Measurements from ENCODE around the gene ASZ1. TPM values are rescaled to one million over a fixed set of nuclear protein-coding genes. Genes with fewer than 3 reads are reported as not detected.

ASZ1 gene
- total and polyA plus RNA-seq, 4 donors = not detected

DNA sequence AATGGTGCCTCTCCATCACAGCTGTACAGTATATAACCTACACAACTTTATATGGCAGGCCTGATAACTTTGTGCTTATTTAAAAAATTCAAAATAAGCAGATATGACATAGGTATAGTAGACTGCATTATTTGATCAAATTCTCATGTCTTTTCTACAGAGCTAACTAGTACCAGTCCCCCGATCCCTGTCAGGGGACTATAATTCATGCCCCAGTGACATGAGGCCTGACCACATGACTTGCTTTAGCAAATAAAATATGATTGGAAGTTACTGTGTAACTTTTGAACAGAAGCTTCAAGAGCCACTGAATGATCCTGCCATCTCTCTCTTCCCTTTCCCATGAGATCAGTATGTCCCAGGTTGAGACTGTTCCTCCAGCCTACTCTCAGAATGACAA lies 55.2 kb downstream of the ASZ1 start:
- ATAC-seq (ENCODE audit: low FRiP score) = no peak
- H3K4me1 ChIP-seq (ENCODE audit: control insufficient read depth in 1 of 2, insufficient read depth in 2 of 2, low read length in 2 of 2) = no peaks in the 10 kb centered on the region
- DNase-seq = no peak
- WGBS, 2 donors = 84 to 93% methylated on average over 1 of the region's 1 CpG
- no peaks in the 10 kb centered on the region for H3K27me3 ChIP-seq (ENCODE audit: control insufficient read depth in 1 of 2, insufficient read depth in 2 of 2, low read length in 1 of 2)
- no peak overlapping the region for H3K27ac ChIP-seq (ENCODE audit: low read depth in 1 of 2, low read length in 2 of 2)
- no peaks in the 10 kb centered on the region for H3K9me3 ChIP-seq (ENCODE audit: control insufficient read depth, low read length)
- intact Hi-C loops (cut with DNase I) = no loop called here
- H3K4me3 ChIP-seq (ENCODE audit: low read length in 2 of 2) = no peak overlapping the region
- no peaks in the 10 kb centered on the region for H3K36me3 ChIP-seq (ENCODE audit: control insufficient read depth in 1 of 2, insufficient read depth in 2 of 2, low read length in 1 of 2)

DNA sequence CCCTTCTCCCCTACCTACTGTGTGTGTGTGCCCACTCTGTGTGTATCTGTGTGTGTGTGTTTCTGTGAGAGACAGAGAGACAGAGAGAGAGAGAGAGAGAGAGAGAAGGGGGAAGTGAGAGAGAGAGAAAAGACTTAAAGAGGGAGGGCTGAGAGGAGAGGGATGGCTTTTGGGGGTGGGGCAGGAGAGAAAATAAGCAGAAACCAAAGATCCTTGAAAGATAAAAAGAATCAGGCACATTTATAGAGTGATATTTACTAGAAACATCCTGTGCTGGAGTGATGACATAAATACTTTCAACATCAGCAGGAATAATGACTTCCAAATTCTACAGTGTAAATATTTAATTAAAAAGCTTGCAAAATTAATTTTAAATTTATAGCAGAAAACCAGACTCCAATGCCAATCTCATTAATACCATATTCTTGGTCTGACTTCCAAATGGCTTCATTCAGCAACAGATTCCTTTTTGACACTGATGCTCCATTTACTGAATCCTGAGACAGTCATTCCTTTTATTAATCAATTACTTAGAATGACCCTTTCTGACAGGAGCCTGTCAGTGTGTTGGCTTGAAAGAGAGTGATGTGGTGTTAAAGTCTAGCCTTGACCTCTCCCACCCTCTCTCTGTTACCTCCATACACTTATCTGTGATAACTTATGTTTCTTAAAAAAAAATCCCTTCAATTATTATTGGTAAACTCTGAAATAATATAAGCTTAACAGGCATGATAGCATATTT lies 62.8 kb downstream of the ASZ1 start:
- no peak for ATAC-seq (ENCODE audit: low FRiP score)
- Histone ChIP-seq H3K27me3 (ENCODE audit: control insufficient read depth in 1 of 2, insufficient read depth in 2 of 2, low read length in 1 of 2) (no peaks in the 10 kb centered on the region), H3K27ac (ENCODE audit: low read depth in 1 of 2, low read length in 2 of 2) (no peak overlapping the region), H3K36me3 (ENCODE audit: control insufficient read depth in 1 of 2, insufficient read depth in 2 of 2, low read length in 1 of 2) (no peaks in the 10 kb centered on the region), H3K4me3 (ENCODE audit: low read length in 2 of 2) (no peak overlapping the region), H3K9me3 (ENCODE audit: control insufficient read depth, low read length) (no peaks in the 10 kb centered on the region), H3K4me1 (ENCODE audit: control insufficient read depth in 1 of 2, insufficient read depth in 2 of 2, low read length in 2 of 2) (no peaks in the 10 kb centered on the region)
- intact Hi-C loops (cut with DNase I) = no loop called here
- no peak for DNase-seq

DNA sequence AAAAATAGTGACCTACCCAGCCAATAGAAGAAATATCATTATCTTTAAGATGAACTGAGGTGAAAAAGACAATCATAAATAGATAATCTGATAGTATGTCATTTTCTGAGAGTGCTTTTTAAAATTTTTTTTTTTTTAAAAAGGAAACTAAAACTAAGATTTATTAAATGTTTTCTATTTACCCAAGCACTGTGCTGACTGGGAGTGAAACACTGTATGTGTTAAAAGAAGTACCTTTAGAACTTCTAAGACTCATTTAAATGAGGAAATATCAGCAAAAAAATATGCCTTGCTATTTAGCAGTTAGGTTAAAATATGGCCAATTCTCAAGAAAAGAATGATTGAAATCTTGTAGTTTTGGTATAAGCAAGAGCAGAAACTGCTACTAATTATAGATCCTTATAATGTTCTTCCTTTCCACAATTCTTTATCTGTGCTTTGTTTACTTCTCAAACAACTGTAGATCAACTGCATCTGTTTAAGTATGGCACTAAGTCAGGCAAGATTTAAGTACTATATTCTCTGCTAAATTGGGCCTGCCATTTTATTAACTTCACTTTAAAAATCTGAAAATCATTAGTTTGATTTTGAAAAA lies 64.9 kb downstream of the ASZ1 start:
- no peaks in the 10 kb centered on the region for H3K9me3 ChIP-seq (ENCODE audit: control insufficient read depth, low read length)
- no peak overlapping the region for H3K4me3 ChIP-seq (ENCODE audit: low read length in 2 of 2)
- H3K4me1 ChIP-seq (ENCODE audit: control insufficient read depth in 1 of 2, insufficient read depth in 2 of 2, low read length in 2 of 2) = no peaks in the 10 kb centered on the region
- H3K27ac ChIP-seq (ENCODE audit: low read depth in 1 of 2, low read length in 2 of 2) = no peak overlapping the region
- DNase-seq = no peak
- no peak for ATAC-seq (ENCODE audit: low FRiP score)
- H3K27me3 ChIP-seq (ENCODE audit: control insufficient read depth in 1 of 2, insufficient read depth in 2 of 2, low read length in 1 of 2) = no peaks in the 10 kb centered on the region
- H3K36me3 ChIP-seq (ENCODE audit: control insufficient read depth in 1 of 2, insufficient read depth in 2 of 2, low read length in 1 of 2) = no peaks in the 10 kb centered on the region
- intact Hi-C loops (cut with DNase I) = no loop called here

DNA sequence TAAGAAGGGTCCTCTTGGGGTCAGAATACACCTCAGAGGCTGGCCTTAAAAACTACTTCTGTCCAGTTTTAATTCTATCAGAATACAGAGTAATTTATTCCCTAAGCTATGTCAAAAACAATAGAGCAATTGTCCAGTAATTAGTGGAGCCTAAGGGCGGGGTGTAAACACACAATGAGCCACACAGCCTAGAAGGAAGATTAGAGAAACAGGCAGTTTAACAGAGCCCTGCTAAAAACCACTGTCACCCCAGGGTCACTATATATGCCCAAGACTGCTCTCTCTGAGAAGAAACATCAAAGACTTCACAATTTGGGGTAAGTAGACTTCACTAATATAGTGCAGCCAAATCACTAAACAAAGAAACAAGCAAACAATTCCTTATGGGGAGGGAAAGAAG lies 77.3 kb downstream of the ASZ1 start:
- Histone ChIP-seq H3K27ac (ENCODE audit: low read depth in 1 of 2, low read length in 2 of 2) (no peak overlapping the region), H3K36me3 (ENCODE audit: control insufficient read depth in 1 of 2, insufficient read depth in 2 of 2, low read length in 1 of 2) (no peaks in the 10 kb centered on the region), H3K4me1 (ENCODE audit: control insufficient read depth in 1 of 2, insufficient read depth in 2 of 2, low read length in 2 of 2) (no peaks in the 10 kb centered on the region), H3K27me3 (ENCODE audit: control insufficient read depth in 1 of 2, insufficient read depth in 2 of 2, low read length in 1 of 2) (no peaks in the 10 kb centered on the region), H3K9me3 (ENCODE audit: control insufficient read depth, low read length) (no peaks in the 10 kb centered on the region), H3K4me3 (ENCODE audit: low read length in 2 of 2) (no peak overlapping the region)
- intact Hi-C loops (cut with DNase I) = no loop called here
- ATAC-seq (ENCODE audit: low FRiP score) = no peak
- 92 to 97% methylated on average over 1 of the region's 1 CpG for WGBS, 2 donors
- DNase-seq = no peak

DNA sequence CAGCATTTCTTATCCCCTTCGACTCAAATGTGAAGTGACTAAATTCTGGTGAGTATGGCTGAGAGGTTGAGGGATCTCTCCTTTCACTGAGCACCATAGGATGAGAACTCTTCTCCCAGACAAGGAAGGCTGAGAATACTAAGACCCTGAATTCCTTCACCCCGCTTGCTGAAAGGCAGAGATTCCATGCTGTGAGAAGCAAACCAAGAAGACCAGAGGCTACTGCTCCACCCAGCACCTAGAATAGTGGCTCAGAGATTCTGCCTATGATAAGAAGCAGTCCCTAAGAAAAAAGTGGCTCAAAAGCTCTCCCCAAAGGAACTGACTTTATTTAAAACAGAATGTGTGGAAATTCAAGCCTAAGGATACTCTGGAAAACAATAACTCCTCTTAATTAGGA lies 77.7 kb downstream of the ASZ1 start:
- H3K27ac ChIP-seq (ENCODE audit: low read depth in 1 of 2, low read length in 2 of 2) = no peak overlapping the region
- H3K27me3 ChIP-seq (ENCODE audit: control insufficient read depth in 1 of 2, insufficient read depth in 2 of 2, low read length in 1 of 2) = no peaks in the 10 kb centered on the region
- intact Hi-C loops (cut with DNase I) = no loop called here
- no peaks in the 10 kb centered on the region for H3K4me1 ChIP-seq (ENCODE audit: control insufficient read depth in 1 of 2, insufficient read depth in 2 of 2, low read length in 2 of 2)
- ATAC-seq (ENCODE audit: low FRiP score) = no peak
- H3K4me3 ChIP-seq (ENCODE audit: low read length in 2 of 2) = no peak overlapping the region
- 88% methylated on average over 2 of the region's 2 CpGs for WGBS, 2 donors
- no peak for DNase-seq
- H3K36me3 ChIP-seq (ENCODE audit: control insufficient read depth in 1 of 2, insufficient read depth in 2 of 2, low read length in 1 of 2) = no peaks in the 10 kb centered on the region
- H3K9me3 ChIP-seq (ENCODE audit: control insufficient read depth, low read length) = no peaks in the 10 kb centered on the region

DNA sequence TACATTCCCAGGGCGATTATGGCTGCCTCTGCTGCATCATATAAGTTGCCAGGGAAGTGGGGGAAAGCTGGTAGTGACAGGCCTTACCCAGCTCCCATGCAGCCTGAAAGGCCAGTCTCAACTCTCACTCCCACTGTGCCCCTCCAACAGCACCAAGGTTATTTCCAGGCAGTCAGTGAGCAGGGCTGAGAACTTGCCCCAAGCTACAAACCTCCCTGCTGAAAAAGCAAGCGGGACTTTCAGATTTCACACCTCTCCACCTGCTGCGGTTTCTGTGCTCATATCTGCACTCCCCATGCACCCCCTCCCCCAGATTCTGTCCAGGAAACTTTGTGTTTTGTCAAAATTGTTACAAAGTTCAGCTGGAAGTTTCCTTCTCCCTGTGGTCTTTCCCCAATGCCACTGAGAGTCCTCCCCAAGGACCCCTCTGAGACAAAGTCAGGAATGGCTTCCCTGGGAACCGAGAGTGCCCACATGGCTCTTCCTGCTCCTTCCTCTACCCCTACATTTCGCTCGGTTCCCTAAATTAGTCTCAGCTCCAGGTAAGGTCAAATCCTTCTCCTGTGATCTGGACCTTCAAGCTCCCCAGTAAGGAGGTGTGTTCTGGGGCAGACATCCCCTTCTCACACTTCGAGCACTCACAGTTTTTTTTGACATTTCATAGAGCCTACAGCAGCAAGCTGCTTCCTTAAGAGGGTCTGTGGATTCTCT lies 79.2 kb downstream of the ASZ1 start:
- WGBS, 2 donors = 91 to 92% methylated on average over 7 of the region's 7 CpGs
- Histone ChIP-seq H3K9me3 (ENCODE audit: control insufficient read depth, low read length) (no peaks in the 10 kb centered on the region), H3K4me1 (ENCODE audit: control insufficient read depth in 1 of 2, insufficient read depth in 2 of 2, low read length in 2 of 2) (no peaks in the 10 kb centered on the region), H3K27me3 (ENCODE audit: control insufficient read depth in 1 of 2, insufficient read depth in 2 of 2, low read length in 1 of 2) (no peaks in the 10 kb centered on the region), H3K27ac (ENCODE audit: low read depth in 1 of 2, low read length in 2 of 2) (no peak overlapping the region), H3K4me3 (ENCODE audit: low read length in 2 of 2) (no peak overlapping the region), H3K36me3 (ENCODE audit: control insufficient read depth in 1 of 2, insufficient read depth in 2 of 2, low read length in 1 of 2) (no peaks in the 10 kb centered on the region)
- ATAC-seq (ENCODE audit: low FRiP score) (no peak), DNase-seq (no peak)
- intact Hi-C loops (cut with DNase I) = no loop called here

DNA sequence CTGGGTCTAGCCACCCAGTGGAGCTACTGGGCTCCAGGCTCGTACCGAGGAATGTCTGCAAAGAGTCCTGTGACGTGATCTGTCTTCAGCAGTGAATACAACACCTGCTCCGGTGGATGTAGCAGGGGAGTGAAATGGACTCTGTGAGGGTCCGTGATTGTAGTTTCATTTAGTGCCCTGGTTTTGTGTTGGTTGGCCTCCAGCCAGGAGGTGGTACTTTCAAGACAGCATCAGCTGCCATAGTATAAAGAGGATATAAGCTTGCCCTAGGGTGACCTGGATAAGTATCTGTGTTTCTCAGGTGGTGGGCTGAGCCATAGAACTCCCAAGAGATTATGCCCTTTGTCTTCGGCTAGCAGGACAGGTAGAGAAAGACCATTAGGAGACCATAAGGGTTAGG lies 79.8 kb downstream of the ASZ1 start:
- no peak for DNase-seq
- no peaks in the 10 kb centered on the region for H3K27me3 ChIP-seq (ENCODE audit: control insufficient read depth in 1 of 2, insufficient read depth in 2 of 2, low read length in 1 of 2)
- no peak overlapping the region for H3K27ac ChIP-seq (ENCODE audit: low read depth in 1 of 2, low read length in 2 of 2)
- WGBS, 2 donors = 85% methylated on average over 6 of the region's 6 CpGs
- H3K36me3 ChIP-seq (ENCODE audit: control insufficient read depth in 1 of 2, insufficient read depth in 2 of 2, low read length in 1 of 2) = no peaks in the 10 kb centered on the region
- intact Hi-C loops (cut with DNase I) = no loop called here
- H3K4me1 ChIP-seq (ENCODE audit: control insufficient read depth in 1 of 2, insufficient read depth in 2 of 2, low read length in 2 of 2) = no peaks in the 10 kb centered on the region
- H3K4me3 ChIP-seq (ENCODE audit: low read length in 2 of 2) = no peak overlapping the region
- no peak for ATAC-seq (ENCODE audit: low FRiP score)
- H3K9me3 ChIP-seq (ENCODE audit: control insufficient read depth, low read length) = no peaks in the 10 kb centered on the region

DNA sequence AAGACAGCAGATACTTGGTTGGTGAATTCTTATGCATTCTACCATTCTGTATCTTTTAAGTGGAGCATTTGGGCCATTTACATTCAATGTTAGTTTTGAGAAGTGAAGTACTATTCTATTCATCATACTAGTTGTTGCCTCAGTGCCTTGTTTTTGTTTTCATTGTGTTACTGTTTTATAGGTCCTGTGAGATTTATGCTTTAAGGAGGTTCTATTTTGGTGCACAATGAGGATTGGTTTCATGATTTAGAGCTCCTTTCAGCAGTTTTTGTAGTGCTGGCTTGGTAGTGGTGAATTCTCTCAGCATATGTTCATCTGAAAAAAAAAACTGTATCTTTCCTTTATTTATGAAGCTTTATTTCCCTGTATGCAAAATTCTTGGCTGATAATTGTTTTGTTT lies 81.1 kb downstream of the ASZ1 start:
- Histone ChIP-seq H3K4me1 (ENCODE audit: control insufficient read depth in 1 of 2, insufficient read depth in 2 of 2, low read length in 2 of 2) (no peaks in the 10 kb centered on the region), H3K36me3 (ENCODE audit: control insufficient read depth in 1 of 2, insufficient read depth in 2 of 2, low read length in 1 of 2) (no peaks in the 10 kb centered on the region), H3K27me3 (ENCODE audit: control insufficient read depth in 1 of 2, insufficient read depth in 2 of 2, low read length in 1 of 2) (no peaks in the 10 kb centered on the region), H3K4me3 (ENCODE audit: low read length in 2 of 2) (no peak overlapping the region), H3K27ac (ENCODE audit: low read depth in 1 of 2, low read length in 2 of 2) (no peak overlapping the region), H3K9me3 (ENCODE audit: control insufficient read depth, low read length) (no peaks in the 10 kb centered on the region)
- ATAC-seq (ENCODE audit: low FRiP score) (no peak), DNase-seq (no peak)
- intact Hi-C loops (cut with DNase I) = no loop called here

DNA sequence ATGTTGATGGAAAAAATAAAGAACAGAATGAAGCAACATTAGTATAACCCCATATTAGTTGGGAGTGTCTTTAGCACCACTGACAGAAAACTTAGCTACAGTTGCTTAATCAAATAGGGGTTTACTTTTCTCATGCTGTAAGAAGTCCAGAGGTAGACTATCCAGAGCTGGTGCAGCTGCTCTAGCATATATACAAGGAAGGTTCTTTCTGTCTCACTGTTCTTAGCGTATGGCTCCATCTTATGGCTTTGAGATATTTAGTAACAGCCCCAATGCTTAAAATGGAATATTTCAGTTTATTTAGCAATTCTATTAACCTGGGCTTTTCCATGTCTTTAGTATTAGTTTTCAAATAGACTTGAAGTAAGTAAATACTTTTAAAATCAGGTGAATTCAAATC lies 89.3 kb downstream of the ASZ1 start:
- intact Hi-C loops (cut with DNase I) = no loop called here
- Histone ChIP-seq H3K9me3 (ENCODE audit: control insufficient read depth, low read length) (no peaks in the 10 kb centered on the region), H3K36me3 (ENCODE audit: control insufficient read depth in 1 of 2, insufficient read depth in 2 of 2, low read length in 1 of 2) (no peaks in the 10 kb centered on the region)

More for the DNA sequence above, 89.3 kb downstream of the ASZ1 start:
- H3K27ac ChIP-seq (ENCODE audit: low read depth in 1 of 2, low read length in 2 of 2) = no peak overlapping the region
- H3K4me3 ChIP-seq (ENCODE audit: low read length in 2 of 2) = no peak overlapping the region
- DNase-seq = no peak
- H3K27me3 ChIP-seq (ENCODE audit: control insufficient read depth in 1 of 2, insufficient read depth in 2 of 2, low read length in 1 of 2) = no peaks in the 10 kb centered on the region
- no peak for ATAC-seq (ENCODE audit: low FRiP score)
- 82 to 97% methylated on average over 1 of the region's 1 CpG for WGBS, 2 donors
- no peaks in the 10 kb centered on the region for H3K4me1 ChIP-seq (ENCODE audit: control insufficient read depth in 1 of 2, insufficient read depth in 2 of 2, low read length in 2 of 2)
